Right lobe of liver (tissue), 6 donors: ENCODE results near the gene LAMB3. TPM values are rescaled to one million over a fixed set of nuclear protein-coding genes. Genes with fewer than 3 reads are reported as not detected.

ENCODE experiments used
- ATAC-seq, 4 donors: fragments of 200-7000 bp; cut with Tn5 transposase; one replicate each; pipeline ENCODE4 v1.9.1; 2020; ENCODE audit warnings: mild to moderate bottlenecking in 4 of 4, moderate library complexity in 4 of 4
- DNase-seq, 3 donors: peaks; one replicate each; pipeline ENCODE4 v3.0.0-alpha.2; 2020
- H3K27ac ChIP-seq, 3 donors: fragments of 200-600 bp; one replicate each; pipeline ENCODE4 v1.8.0; 2022
- H3K27me3 ChIP-seq, 2 donors: fragments of 200-600 bp; one replicate each; pipeline ENCODE4 v1.8.0; 2022
- H3K36me3 ChIP-seq, 4 donors: fragments of 200-600 bp; sonication (generic) in 1 of 4; one replicate each; pipeline versions ENCODE4 v1.5.1 to v1.8.0; 2017 to 2022; ENCODE audit warnings: control low read depth in 1 of 4
- H3K4me1 ChIP-seq, 4 donors: fragments of 200-600 bp; sonication (generic) in 1 of 4; one replicate each; pipeline versions ENCODE4 v1.5.1 to v1.8.0; 2017 to 2022; ENCODE audit warnings: control low read depth in 1 of 4
- H3K4me3 ChIP-seq, 3 donors: fragments of 200-600 bp; one replicate each; pipeline ENCODE4 v1.8.0; 2022
- H3K9me3 ChIP-seq, 4 donors: fragments of 200-600 bp; sonication (generic) in 1 of 4; one replicate each; pipeline versions ENCODE4 v1.5.1 to v1.8.0; 2017 to 2022; ENCODE audit warnings: control low read depth in 1 of 4
- POLR2A ChIP-seq: fragments of 450-650 bp; IDR thresholded peaks from one replicate; pipeline ENCODE4 v1.6.1; 2017; ENCODE audit warnings: antibody characterized with exemption, mild to moderate bottlenecking
- WGBS: methylation state at CpG from one replicate; pipeline ENCODE4 v1.1.6; 2018; ENCODE audit warnings: low coverage, low lambda C conversion rate; ENCODE audit not compliant: insufficient coverage; ENCODE audit errors: missing lambda C conversion rate; 5-methylcytosine and 5-hydroxymethylcytosine counted together
- intact Hi-C, 2 donors: fragments of 100-400 bp; cut with DNase I; formaldehyde crosslinking; loops; one replicate each; pipeline versions ENCODE4 v1.11.2 to v1.14.1; 2022
- total RNA-seq, 6 experiments: library from RNA; depleted of rRNA in 2 of 6; stranded (reverse); fragments of >200 nt in 2 of 6; fragmentation: NEBNext Ultra II Directional in 3 of 6; extraction: Animal tissue kit (Norgen Biotek cat#: 25700) in 3 of 6; gene quantifications; one replicate each; pipeline versions ENCODE4 v1.1.0 to v1.2.4, GENCODE V29; 2016 to 2023
- TF ChIP-seq, protein P1 (sequence below), 4 donors: fragments of 200-600 bp in 3 of 4; fragments of 450-650 bp in 1 of 4; IDR thresholded peaks; one replicate each; pipeline versions ENCODE4 v1.5.1 to v1.8.0; 2016 to 2022; ENCODE audit warnings: antibody characterized with exemption in 4 of 4, mild to moderate bottlenecking in 2 of 4
- donor health status: DM: no; HTN: yes; CAD: no.
- donor health status: DM: no; HTN: no; CAD: no.
- donor health status: DM: no; HTN: no; CAD: no.
- donor health status: DM: no; HTN: yes; CAD: no.
- donor health status: DM: no; HTN: yes; CAD: no.

LAMB3 gene
- total RNA-seq, 6 experiments from 2014 or later: 5.0 to 14.6 (median 8.4) TPM

DNA sequence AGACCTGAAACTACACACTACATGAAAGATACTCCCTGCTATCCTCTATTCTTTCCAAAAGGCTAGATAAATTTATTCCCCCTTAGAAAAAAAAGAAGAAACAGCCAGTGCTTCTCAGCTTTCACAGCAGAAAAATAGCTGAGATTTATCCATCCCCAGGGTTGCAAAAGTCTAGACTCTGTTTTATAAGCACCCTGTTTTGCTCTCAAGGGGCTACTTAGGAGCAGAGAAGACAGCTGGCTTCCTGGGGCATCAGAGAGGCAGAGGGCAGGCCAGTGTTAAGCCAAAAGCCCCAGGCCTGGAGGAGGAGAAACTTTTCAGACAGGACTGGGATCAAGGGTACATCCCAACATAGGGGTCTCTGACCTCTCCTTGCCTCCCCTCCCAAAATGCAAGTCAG, 3.9 kb downstream of the LAMB3 start:
- DNase-seq (no peak), ATAC-seq (no peak)
- H3K4me1 ChIP-seq: peaks cover 0 to 20% (median 11%) of the 10 kb centered on the region in 4 donors
- H3K27ac ChIP-seq: no peak overlapping the region
- H3K9me3 ChIP-seq: no peaks in the 10 kb centered on the region
- TF ChIP-seq POLR2A: no peak
- TF ChIP-seq, protein P1, sequence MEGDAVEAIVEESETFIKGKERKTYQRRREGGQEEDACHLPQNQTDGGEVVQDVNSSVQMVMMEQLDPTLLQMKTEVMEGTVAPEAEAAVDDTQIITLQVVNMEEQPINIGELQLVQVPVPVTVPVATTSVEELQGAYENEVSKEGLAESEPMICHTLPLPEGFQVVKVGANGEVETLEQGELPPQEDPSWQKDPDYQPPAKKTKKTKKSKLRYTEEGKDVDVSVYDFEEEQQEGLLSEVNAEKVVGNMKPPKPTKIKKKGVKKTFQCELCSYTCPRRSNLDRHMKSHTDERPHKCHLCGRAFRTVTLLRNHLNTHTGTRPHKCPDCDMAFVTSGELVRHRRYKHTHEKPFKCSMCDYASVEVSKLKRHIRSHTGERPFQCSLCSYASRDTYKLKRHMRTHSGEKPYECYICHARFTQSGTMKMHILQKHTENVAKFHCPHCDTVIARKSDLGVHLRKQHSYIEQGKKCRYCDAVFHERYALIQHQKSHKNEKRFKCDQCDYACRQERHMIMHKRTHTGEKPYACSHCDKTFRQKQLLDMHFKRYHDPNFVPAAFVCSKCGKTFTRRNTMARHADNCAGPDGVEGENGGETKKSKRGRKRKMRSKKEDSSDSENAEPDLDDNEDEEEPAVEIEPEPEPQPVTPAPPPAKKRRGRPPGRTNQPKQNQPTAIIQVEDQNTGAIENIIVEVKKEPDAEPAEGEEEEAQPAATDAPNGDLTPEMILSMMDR (IDR thresholded peaks at IDR 0.05): no peak
- no peak overlapping the region for H3K4me3 ChIP-seq
- intact Hi-C loops: no loop called here
- no peaks in the 10 kb centered on the region for H3K27me3 ChIP-seq
- H3K36me3 ChIP-seq: no peaks in the 10 kb centered on the region

DNA sequence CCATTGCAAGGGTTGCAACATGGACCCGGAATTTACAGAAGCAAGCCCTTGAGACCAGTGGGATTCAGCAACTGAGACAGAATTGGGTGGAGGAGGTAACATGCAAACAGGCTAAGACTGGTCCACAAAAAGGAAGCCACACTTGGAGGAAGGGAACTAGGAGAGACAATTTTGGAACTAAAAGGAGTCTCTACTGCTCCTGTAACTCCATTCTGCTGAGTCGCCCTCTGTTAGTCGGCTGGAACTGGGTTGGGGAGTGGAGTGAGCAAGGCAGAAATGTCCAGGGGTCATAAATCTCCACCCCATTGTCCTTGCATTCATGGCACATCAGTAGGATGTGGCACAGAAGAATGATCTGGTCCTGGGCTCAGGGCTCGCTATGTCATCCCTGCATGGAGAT, 5.1 kb downstream of the LAMB3 start:
- no peaks in the 10 kb centered on the region for H3K27me3 ChIP-seq
- no peak for DNase-seq
- H3K27ac ChIP-seq: no peak overlapping the region
- H3K4me3 ChIP-seq: no peak overlapping the region
- H3K36me3 ChIP-seq: no peaks in the 10 kb centered on the region
- TF ChIP-seq, protein P1 (IDR thresholded peaks at IDR 0.05): no peak
- no peak for TF ChIP-seq POLR2A
- no peak for ATAC-seq
- H3K4me1 ChIP-seq: peaks cover 0 to 22% (median 9%) of the 10 kb centered on the region in 4 donors
- 67% methylated on average over 1 of the region's 4 CpGs for WGBS
- intact Hi-C loops: no loop called here
- no peaks in the 10 kb centered on the region for H3K9me3 ChIP-seq

DNA sequence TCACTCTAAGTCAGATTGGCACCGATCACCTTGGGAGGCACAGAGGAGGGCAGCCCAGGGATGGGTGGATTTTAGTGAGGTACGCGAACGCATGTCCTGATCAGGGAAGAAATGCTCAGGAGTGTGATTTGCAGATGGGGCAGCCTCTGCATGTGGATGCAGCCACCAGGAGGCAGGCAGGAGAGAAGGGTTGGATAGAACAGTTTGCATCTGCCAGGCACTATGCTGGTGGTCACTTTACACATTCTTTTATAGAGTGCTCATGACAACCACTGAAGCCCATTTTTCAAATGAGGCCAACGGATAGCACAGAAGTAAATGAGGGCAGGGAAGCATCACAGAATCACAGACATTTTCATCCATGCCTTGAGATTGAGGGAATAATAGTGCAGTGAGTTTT, 5.7 kb downstream of the LAMB3 start:
- intact Hi-C loops: no loop called here
- TF ChIP-seq, protein P1 (IDR thresholded peaks at IDR 0.05): peak in 2 of 4 donors; percentile 12 to 14
- no peak for TF ChIP-seq POLR2A
- 84% methylated on average over 5 of the region's 5 CpGs for WGBS
- ATAC-seq (no peak), DNase-seq (no peak)
- H3K27me3 ChIP-seq: no peaks in the 10 kb centered on the region
- no peaks in the 10 kb centered on the region for H3K9me3 ChIP-seq
- H3K4me1 ChIP-seq: peaks cover 0 to 22% (median 9%) of the 10 kb centered on the region in 4 donors
- H3K36me3 ChIP-seq: no peaks in the 10 kb centered on the region
- peak overlapping the region in 1 of 3 donors; percentile 13 for H3K27ac ChIP-seq
- H3K4me3 ChIP-seq: no peak overlapping the region

DNA sequence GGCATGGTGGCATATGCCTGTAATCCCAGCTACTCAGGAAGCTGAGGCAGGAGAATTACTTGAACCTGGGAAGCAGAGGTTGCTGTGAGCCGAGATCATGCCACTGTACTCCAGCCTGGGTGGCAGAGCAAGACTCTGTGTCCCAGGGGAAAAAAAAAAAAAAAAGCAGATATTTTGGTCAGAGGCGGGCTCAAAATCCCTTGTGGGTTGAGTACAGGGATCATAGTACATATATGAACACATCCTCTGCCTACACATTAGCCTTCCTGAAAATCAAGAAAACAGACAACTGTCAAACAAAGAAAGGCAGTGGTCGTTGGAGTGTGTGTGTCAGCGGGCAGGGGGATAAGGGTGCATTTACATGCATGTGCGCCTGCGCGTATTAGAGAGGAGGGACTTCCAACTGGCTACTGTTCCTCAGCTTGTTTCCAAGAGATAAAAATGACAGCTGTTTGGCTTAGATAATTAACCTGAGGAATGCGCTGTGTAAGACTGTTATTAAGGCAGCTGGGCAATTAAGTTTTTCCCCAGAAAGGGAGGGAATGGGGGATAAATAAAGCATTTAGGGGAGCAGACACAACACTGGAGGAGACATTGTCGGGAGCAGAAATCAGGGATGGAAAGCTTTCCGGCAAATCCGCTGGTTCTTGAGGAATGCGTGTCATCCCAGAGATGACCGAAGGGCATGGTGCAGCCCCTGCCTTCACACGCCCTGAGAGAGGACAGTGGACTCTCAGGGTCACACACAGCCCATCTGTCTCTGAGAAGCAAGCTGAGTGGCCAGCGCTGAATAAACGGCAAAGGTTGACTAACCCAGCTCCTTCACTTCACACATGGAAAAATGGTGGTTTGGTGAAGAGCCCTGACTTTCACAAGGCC, 6.4 kb downstream of the LAMB3 start:
- intact Hi-C loops: no loop called here
- 69% methylated on average over 10 of the region's 16 CpGs for WGBS
- Histone ChIP-seq H3K27ac (peak overlapping the region in 1 of 3 donors; percentile 13), H3K27me3 (no peaks in the 10 kb centered on the region), H3K9me3 (no peaks in the 10 kb centered on the region), H3K36me3 (no peaks in the 10 kb centered on the region), H3K4me3 (no peak overlapping the region), H3K4me1 (peaks cover 0 to 22% (median 9%) of the 10 kb centered on the region in 4 donors)
- ATAC-seq (peak in 1 of 4 donors; percentile 14), DNase-seq (no peak)
- TF ChIP-seq POLR2A: no peak
- TF ChIP-seq, protein P1 (IDR thresholded peaks at IDR 0.05): no peak
